OCI-LY7 (cell line): ENCODE results near the gene PAQR5. TPM values are rescaled to one million over a fixed set of nuclear protein-coding genes. Genes with fewer than 3 reads are reported as not detected.
A peak's percentile ranks its signal among the peaks of the same experiment; 100 is the strongest.
"Not testable (repeated sequence)": the region's sequence is repeated elsewhere in the genome, so short reads cannot be mapped to it uniquely, and the experiment has no call there.

ENCODE experiments used
- BruUV-seq: library from RNA; stranded (reverse); fragments of 400-500 nt; replicated peaks from 2 replicates; lab custom pipeline; 2021; lab: Mats Ljungman, UMichigan
- CTCF ChIA-PET: fragments of 300-600 bp; sonication (Branson Sonifier 250); formaldehyde crosslinking; loops from one replicate; lab custom pipeline; 2022; ENCODE audit warnings: antibody characterized with exemption; ENCODE audit not compliant: unreplicated experiment; lab: Charles Lee
- POLR2A ChIA-PET: fragments of 300-600 bp; sonication (Branson Sonifier 250); formaldehyde crosslinking; loops from one replicate; lab custom pipeline; 2022; ENCODE audit warnings: antibody characterized with exemption; lab: Charles Lee
- DNase-seq: peaks from one replicate; pipeline ENCODE4 v3.0.0-alpha.2; 2015; ENCODE audit warnings: low spot score
- H2AFZ ChIP-seq: fragments of 200-600 bp; sonication (generic), shearing (Covaris generic); 2 replicates; pipeline ENCODE4 v1.6.1; 2014; ENCODE audit warnings: mild to moderate bottlenecking, antibody characterized with exemption, low read length, moderate library complexity
- H3K27ac ChIP-seq: fragments of 200-600 bp; sonication (generic); 2 replicates; pipeline ENCODE4 v1.5.1; 2014; ENCODE audit warnings: mixed run types, low read depth, mild to moderate bottlenecking, moderate library complexity, low read length, inconsistent platforms; ENCODE audit not compliant: poor library complexity, severe bottlenecking
- H3K36me3 ChIP-seq: fragments of 200-600 bp; sonication (generic); 2 replicates; pipeline ENCODE4 v1.6.1; 2014; ENCODE audit warnings: mild to moderate bottlenecking, antibody characterized with exemption, low read length, moderate library complexity, mixed read lengths; ENCODE audit not compliant: insufficient read depth
- H3K4me1 ChIP-seq: fragments of 200-600 bp; sonication (generic); 2 replicates; pipeline ENCODE4 v1.5.1; 2014; ENCODE audit warnings: mild to moderate bottlenecking, low read length; ENCODE audit not compliant: insufficient read depth, poor library complexity, severe bottlenecking
- H3K4me2 ChIP-seq: fragments of 200-600 bp; sonication (generic); 2 replicates; pipeline ENCODE4 v1.6.1; 2014; ENCODE audit warnings: mild to moderate bottlenecking, low read length
- H3K4me3 ChIP-seq: fragments of 200-600 bp; sonication (generic); 2 replicates; pipeline ENCODE4 v1.5.1; 2014; ENCODE audit warnings: mild to moderate bottlenecking, low read depth, low read length; ENCODE audit not compliant: poor library complexity, severe bottlenecking
- H3K79me2 ChIP-seq: fragments of 200-600 bp; sonication (generic); 2 replicates; pipeline ENCODE4 v1.6.1; 2016; ENCODE audit warnings: low read depth, mild to moderate bottlenecking, low read length, moderate library complexity, mixed read lengths; ENCODE audit not compliant: insufficient read depth
- H3K9me2 ChIP-seq: fragments of 200-600 bp; sonication (generic); 2 replicates; pipeline ENCODE4 v1.6.1; 2016; ENCODE audit warnings: mild to moderate bottlenecking, low read length, mixed read lengths; ENCODE audit not compliant: insufficient read depth
- H3K9me3 ChIP-seq: fragments of 200-600 bp; sonication (generic); 2 replicates; pipeline ENCODE4 v1.6.1; 2014; ENCODE audit warnings: mild to moderate bottlenecking, mixed run types, low read length, mixed read lengths
- H4K20me1 ChIP-seq: fragments of 200-600 bp; sonication (generic); 2 replicates; pipeline ENCODE4 v1.6.1; 2014; ENCODE audit warnings: mild to moderate bottlenecking, antibody characterized with exemption, low read length, moderate library complexity, mixed read lengths; ENCODE audit not compliant: insufficient read depth
- CTCF ChIP-seq: fragments of 200-600 bp; sonication (generic); conservative IDR thresholded peaks from 2 replicates; pipeline ENCODE4 v1.5.1; 2014; ENCODE audit warnings: mild to moderate bottlenecking, antibody characterized with exemption, low read length, moderate library complexity, mixed read lengths
- EZH2phosphoT487 ChIP-seq: fragments of 200-600 bp; sonication (generic); IDR thresholded peaks from 2 replicates; pipeline ENCODE4 v1.6.1; 2018; ENCODE audit warnings: low read depth, borderline replicate concordance, mild to moderate bottlenecking, mixed run types, antibody characterized with exemption, low read length, moderate library complexity, mixed read lengths
- intact Hi-C: fragments of 100-400 bp; cut with micrococcal nuclease; formaldehyde crosslinking; loops from one replicate; pipeline ENCODE4 v1.10.0; 2022; ENCODE audit not compliant: unreplicated experiment
- total RNA-seq, 2 experiments: library from RNA; depleted of rRNA in 1 of 2; stranded (reverse); fragments of >200 nt in 1 of 2; shearing (Covaris generic) in 1 of 2; gene quantifications; 2 replicates each; pipeline ENCODE4 v1.2.3, GENCODE V29; 2014 to 2022

Gene PAQR5
- total RNA-seq, 2 experiments from 2014 or later: not detected

DNA sequence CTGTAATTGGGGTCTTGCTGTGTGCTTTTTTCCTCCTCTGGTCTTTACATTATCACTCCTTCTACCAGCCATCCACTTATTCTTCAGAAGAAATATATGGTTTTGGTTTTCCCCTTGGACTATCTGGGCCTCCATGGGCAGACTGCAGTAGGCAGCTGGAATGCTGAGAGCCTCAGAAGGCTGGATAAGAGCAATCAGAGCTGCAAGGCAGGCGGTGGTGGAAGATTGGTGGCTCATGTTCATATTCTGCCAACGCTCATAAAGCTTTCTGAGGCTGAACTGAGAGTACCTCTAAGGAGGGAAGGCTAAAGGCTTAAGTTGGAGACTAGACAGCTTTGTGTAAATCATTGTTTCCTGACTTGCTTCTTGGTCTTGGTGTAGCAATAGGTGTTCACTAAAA is 148.2 kb downstream of the PAQR5 start:
- Histone ChIP-seq H3K9me2 (no peaks in the 10 kb centered on the region), H2AFZ (no peak overlapping the region), H3K36me3 (peaks cover 79% of the 10 kb centered on the region), H3K4me3 (no peak overlapping the region), H4K20me1 (no peaks in the 10 kb centered on the region), H3K79me2 (peaks cover 13% of the 10 kb centered on the region; the same call in 1 of the 2 replicates), H3K4me1 (peaks cover 16% of the 10 kb centered on the region), H3K27ac (no peak overlapping the region), H3K9me3 (no peaks in the 10 kb centered on the region), H3K4me2 (no peak overlapping the region)
- intact Hi-C loops: no loop called here
- DNase-seq: no peak
- POLR2A ChIA-PET: no interaction called here
- no TSS peak for BruUV-seq
- CTCF ChIA-PET: interaction anchor here (1.7 kb wide), 1 partner anchor 16 kb away, joined by 4 read pairs; no protein-coding TSS in a partner anchor
- TF ChIP-seq CTCF: no peak
- no peak for TF ChIP-seq EZH2phosphoT487

DNA sequence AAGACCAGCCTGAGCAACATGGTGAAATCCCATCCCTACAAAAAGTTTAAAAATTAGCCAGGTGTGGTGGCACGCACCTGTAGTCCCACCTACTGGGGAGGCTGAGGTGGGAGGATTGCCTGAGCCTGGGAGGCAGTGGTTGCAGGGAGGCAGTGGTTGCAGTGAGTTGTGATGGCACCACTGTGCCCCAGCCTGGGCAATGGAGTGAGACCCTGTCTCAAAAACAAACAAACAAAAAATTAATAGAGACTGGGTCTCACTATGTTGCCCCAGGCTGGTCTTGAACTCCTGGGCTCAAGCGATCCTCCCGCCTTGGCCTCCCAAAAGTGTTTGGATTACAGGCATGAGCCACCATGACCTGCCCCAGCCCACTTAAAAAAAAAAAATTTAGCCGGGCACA is 151.5 kb downstream of the PAQR5 start:
- H2AFZ ChIP-seq, H3K4me2 ChIP-seq, CTCF ChIA-PET, H3K9me3 ChIP-seq, BruUV-seq, H3K4me3 ChIP-seq, DNase-seq, H3K27ac ChIP-seq, H3K9me2 ChIP-seq: not testable (repeated sequence)
- intact Hi-C loops: loop anchor here (5.0 to 10.0 kb wide), 2 partner anchors 635 to 647 kb away; partner anchors contain the start of gene TLE3
- peaks cover 72% of the 10 kb centered on the region for H3K36me3 ChIP-seq
- peaks cover 21% of the 10 kb centered on the region for H4K20me1 ChIP-seq
- H3K79me2 ChIP-seq: peaks cover 41% of the 10 kb centered on the region
- POLR2A ChIA-PET: interaction anchor here (3.5 kb wide), 1 partner anchor 36 kb away, joined by 39 read pairs; the partner anchor contains the start of gene KIF23
- peaks cover 22% of the 10 kb centered on the region for H3K4me1 ChIP-seq

GRCh38 chr15:69450968-69451695 is 152.4 kb downstream of the PAQR5 start:
- H3K27ac ChIP-seq: peak overlapping the region; percentile 92
- no peak for TF ChIP-seq EZH2phosphoT487
- no peak for TF ChIP-seq CTCF
- H4K20me1 ChIP-seq: peaks cover 30% of the 10 kb centered on the region
- no TSS peak for BruUV-seq
- peaks cover 27% of the 10 kb centered on the region for H3K4me1 ChIP-seq
- peak overlapping the region; percentile 94 for H2AFZ ChIP-seq
- H3K9me3 ChIP-seq: no peaks in the 10 kb centered on the region
- peaks cover 72% of the 10 kb centered on the region for H3K36me3 ChIP-seq
- peaks cover 47% of the 10 kb centered on the region for H3K79me2 ChIP-seq
- intact Hi-C loops: loop anchor here (5.0 to 10.0 kb wide), 2 partner anchors 636 to 646 kb away; partner anchors contain the start of gene TLE3
- peak overlapping the region; percentile 93 for H3K4me2 ChIP-seq
- H3K4me3 ChIP-seq: peak overlapping the region; percentile 94
- no peak for DNase-seq
- no peaks in the 10 kb centered on the region for H3K9me2 ChIP-seq
- ChIA-PET POLR2A (interaction anchor here (0.7 to 5.0 kb wide), 8 partner anchors 8 to 1084 kb away, joined by 3 to 67 read pairs (median 7); partner anchors contain the start of gene KIF23), CTCF (interaction anchor here (1.0 kb wide), 1 partner anchor 12 kb away, joined by 5 read pairs; no protein-coding TSS in a partner anchor)
